Erythroblast (primary cell): ENCODE results near the gene RASD2.

ENCODE experiments used
- DNase-seq, 2 experiments: peaks; one replicate each; lab custom pipeline; 2025; lab: John Stamatoyannopoulos, UW
- GATA1 ChIP-seq: IDR thresholded peaks from 2 replicates; pipeline ENCODE4 v1.6.1; 2011; ENCODE audit warnings: low read depth, mild to moderate bottlenecking, control low read depth, low read length, moderate library complexity
- POLR2A ChIP-seq: IDR thresholded peaks from 2 replicates; pipeline ENCODE4 v1.6.1; 2011; ENCODE audit warnings: mild to moderate bottlenecking, low read length

RASD2 gene

DNA sequence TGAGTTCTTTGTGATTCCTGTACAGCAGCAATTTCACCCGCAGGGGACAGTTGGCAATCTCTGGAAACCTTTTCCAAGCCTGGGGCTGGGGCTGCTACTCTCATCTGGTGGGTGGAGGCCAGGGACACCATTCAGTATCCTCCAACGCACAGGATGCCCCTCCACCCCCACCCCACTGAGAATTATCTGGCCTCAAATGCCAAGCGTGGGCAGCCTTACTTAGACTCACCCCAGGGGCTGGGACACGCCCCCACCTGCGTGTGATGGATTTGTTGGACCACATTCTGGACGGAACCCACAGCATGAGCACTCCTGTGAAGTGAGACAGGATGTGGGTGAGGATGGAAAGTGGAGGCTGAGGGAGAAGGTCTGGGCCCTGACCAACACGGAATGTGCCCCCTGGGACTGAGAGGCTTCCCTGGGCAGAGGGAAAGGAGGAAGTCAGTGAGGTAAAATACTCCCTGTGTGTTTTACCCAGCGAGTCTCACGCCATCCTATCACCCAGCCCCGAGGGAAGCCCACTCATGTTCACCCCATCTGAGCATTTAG is 13.7 kb downstream of the RASD2 start:
- no peak for DNase-seq
- no peak for TF ChIP-seq POLR2A
- TF ChIP-seq GATA1, result no peak

DNA sequence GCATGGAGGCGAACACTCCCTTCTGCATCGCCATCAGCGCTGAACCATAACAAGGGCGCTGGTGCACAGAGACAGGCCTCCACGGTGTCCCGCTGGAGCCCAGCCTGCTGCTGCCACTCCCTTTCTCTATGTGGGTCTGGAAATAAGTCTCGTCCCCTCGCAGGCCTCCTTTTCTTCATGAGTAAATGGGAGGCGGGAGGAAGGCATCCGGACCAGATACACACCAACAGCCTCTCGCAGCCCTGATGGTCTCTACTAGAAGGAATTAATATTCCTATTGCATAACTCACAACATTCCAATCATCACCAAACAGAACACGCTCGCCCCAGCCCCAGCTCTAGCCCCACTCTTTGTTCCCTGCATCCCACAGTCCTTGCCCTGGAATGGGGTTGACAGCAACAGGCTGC is 14.9 kb downstream of the RASD2 start:
- no peak for DNase-seq
- no peak for TF ChIP-seq POLR2A
- TF ChIP-seq GATA1, result no peak

DNA sequence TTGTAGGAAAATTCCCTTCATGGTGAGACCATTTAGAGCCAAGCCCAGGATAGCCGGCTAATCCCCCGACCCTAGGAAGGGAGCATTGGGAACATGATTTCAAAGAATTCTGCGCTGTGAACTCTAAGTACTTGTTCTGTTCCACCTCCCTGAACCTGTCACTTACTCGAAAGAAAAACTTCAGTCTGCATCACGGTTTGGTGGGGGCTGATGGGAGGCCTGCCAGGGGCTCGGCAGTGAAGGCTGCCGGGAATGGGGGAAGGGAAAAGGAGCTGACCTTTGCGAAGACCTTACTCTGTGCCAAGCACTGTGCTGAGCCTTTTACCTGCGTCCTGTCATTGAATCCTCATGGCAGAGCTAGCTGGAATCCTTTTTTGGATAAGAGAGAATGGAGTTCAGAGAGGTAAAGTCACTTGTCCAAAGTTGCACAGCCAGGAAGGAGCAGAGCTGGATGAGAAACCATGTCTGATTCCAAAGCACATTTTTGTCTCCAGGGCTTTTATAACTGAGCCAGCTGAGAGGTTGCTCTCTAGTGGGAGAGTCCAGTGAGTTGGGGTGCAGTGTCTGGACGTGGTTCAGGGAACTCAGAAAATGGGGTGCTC is 15.4 kb downstream of the RASD2 start:
- DNase-seq, result no peak
- TF ChIP-seq POLR2A (no peak), GATA1 (no peak)

DNA sequence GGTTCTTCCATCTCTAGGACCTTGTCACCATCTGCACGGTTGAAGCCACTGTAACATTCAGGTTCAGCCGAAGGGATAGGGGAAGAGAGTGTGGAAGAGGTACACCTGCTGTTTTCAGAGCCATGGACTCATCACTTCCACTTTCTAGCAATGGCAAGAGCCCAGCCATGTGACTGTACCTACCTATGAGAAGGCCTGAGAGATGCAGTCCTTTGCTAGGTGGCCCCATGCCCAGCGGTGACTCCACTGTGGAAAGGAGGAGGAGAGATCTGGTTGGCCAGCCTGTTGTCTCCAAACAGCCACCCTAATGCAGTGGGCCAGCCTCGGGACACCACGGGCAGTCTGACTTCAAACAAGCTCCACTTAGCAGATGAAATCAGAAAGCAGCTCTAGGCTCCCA is 16.0 kb downstream of the RASD2 start:
- DNase-seq, result no peak
- TF ChIP-seq GATA1 (no peak), POLR2A (no peak)

DNA sequence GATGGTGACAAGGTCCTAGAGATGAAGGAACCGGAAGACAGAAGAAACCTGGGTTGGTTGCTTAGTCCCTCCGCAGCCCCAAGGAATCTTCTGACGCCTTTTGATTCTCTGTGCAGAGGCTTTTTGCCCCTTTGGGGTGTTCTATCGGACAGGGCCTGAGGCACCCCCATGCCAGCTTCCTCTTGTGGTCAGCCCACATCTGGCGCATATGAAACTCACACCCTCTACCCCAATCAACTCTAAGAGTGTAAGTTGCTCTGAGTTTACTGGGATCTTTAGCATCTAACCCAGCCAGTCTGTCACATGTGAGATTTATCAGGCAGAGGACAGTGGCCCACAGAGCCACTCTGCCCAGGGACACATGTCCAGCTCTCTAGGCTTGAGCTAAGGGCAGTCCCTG is 17.4 kb downstream of the RASD2 start:
- no peak for DNase-seq
- no peak for TF ChIP-seq POLR2A
- TF ChIP-seq GATA1, result no peak

DNA sequence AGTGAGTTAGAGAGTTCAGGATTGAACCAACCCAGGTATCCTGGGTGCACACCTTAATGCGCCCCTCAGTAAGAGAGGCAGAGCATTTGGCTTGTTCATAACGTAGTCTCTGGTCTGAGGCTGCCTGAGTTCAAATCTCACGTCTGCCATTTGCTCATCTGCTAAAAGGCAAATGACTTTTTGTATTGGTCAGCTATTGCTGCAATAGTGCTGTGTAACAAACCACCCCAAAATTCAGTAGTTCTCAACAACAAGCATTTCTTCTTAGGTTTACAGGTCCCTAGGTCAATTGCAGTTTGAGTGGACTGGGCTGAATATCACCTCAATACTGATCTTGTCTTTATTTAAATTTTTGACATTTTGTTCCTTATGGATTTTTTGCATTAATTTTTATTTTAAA is 18.1 kb downstream of the RASD2 start:
- no peak for DNase-seq
- TF ChIP-seq GATA1 (no peak), POLR2A (no peak)

DNA sequence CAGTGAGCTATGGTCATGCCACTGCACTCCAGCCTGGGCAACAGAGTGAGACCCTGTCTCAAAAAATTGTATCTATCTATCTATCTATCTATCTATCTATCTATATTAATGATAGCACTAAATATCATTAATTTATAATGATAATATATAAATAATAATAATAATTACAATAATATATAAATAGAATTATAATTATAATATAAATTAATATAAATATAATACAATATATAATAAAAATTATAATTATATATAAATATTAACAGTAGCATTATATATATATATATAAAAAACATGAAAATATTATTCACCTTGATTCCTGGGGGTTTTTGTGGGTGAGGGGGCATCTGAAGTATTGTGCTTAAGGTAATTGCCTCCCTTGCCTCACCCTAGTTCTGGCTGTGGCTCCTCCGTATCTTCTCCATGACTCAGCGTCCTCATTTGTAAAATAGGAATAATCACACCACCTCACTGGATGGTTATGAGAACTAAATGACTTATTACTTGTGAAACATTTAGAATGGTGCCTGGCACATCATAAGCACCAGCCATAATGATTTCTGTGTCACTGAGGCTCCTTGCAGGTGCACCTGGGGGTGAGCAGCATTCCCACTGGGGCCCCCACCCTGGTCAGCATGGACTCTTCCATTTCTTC is 18.8 kb downstream of the RASD2 start:
- DNase-seq, result no peak
- TF ChIP-seq POLR2A (no peak), GATA1 (no peak)

DNA sequence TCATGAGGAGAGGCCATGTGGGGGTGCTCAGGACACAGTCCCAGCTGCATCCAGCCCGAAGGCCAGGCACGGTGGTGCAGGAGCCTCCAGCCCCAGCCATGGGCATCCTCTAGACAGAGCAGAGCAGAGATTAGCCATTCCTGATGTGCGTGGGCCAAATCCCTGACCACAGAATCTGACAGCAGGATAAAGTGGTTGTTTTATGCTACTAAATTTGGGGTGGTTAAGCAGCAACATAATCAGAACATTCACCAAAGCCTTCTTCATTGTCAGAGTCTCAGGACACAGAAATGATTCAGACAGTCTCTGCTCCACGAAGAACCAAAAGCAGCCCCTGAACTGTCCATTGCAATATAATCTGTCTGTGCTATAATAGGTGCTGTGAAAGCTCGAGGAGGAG is 19.7 kb downstream of the RASD2 start:
- TF ChIP-seq GATA1 (no peak), POLR2A (no peak)
- no peak for DNase-seq

DNA sequence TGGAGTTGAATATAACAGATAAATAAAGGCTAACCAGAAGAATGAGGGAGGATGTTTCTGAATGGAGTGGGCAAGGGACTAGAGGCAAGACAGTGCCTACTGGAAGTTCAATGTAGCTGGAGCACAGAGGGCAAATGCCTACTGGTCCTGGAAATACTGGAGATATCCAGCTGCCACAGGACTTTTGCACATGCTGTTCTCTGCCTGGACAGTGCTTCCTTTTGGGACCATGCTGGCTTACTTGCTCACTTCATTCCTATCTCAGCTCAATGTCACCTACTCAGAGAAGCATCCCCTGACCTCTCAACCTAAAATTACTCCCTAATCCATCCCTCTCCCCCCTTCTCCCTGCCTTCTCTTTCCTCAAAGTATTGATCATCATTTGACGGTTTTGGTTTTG is 20.2 kb downstream of the RASD2 start:
- TF ChIP-seq POLR2A (no peak), GATA1 (no peak)
- DNase-seq, result no peak

DNA sequence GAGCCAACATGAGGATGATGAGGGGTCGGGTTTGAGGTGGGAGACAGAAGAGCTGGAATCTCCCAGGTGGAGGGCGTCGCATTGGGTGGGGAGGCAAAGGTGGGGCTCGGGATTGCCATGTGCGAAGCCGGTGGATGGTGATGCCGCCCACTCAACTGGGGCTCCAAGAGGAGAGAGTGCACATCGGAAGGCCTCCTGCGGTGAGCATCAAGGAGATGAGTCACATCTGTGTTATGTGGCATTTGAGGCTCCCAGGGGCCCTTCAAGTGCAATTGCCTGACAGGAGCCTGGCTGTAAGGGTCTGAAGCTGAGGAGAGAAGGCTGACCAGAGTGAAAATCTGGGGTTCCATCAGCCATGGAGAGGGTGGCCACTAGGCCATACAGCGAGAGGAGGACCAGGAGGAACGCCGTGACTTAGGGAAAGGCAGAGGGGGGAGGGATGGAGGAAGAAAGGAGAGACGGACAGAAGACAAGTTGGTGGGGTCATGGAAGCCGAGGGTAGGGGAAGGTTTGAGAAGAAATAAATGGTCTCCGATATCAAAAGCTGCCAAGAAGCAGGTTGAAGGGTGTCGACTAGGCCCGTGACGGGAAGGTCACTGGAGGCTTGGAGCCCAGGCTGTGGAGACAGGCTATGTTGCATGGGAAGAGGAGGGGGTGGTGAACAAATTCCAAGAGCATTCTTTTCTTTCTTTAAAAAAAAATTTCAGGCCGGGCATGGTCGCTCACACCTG is 21.3 kb downstream of the RASD2 start:
- DNase-seq, result no peak
- TF ChIP-seq GATA1, result no peak
- TF ChIP-seq POLR2A, result no peak

DNA sequence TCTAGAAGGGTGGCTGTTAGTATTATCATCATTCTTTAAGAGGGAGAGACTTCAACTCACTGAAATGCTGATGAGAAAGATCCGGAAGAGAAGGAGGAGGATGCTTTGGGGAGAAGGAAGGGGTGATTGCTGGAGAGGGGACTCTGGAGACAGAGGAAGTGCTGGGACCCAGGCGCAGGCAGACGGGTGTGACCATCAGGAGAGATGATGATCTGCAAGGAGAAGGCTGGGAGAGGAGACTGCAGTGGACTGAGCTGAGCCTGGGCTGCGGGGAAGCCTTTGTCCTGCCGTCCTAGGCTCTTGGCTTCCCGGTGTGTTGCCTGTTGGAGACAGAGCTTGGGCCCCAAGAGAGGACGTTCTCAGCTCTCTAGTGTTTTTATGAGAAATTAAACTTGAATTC is 22.6 kb downstream of the RASD2 start:
- DNase-seq, result no peak
- no peak for TF ChIP-seq GATA1
- TF ChIP-seq POLR2A, result no peak

DNA sequence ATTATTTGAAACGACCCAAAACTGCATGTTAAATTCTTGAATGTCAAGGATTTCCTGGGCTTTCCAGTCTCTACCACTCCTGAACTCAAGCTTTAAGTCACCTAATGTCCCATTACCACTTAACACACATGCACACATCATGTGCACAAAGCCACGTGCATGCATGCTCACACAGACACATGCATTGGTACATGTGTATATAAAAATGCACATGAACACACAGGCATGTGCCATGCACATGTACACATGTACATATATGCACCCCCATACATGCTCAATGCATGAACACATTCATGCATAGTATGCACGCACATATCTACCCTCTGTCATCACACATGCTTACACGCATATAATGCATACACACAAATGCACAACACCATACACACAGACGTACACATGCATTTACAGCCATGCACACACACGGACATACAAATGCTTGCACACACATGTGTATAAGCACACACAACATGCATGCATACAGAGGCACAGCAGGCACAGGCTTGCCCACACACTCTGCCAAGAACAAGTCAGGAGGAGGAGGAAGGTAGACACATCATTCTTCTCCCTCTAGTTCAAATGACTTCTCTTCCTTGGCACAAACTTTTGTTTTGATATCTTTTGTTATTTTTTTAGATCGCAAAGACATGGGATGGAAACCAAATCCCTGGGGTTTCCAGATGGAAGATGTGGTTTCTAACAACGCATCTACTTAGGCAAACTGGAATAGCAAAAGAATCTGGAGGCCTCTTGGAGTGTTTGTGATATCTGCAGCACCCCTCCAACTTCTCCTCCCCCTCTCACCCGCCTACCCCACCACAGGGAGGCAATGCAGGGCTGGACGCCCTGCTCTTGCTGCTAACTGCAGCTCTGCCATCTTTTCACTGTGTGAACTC is 24.6 kb downstream of the RASD2 start:
- DNase-seq, result no peak
- TF ChIP-seq POLR2A (no peak), GATA1 (no peak)

DNA sequence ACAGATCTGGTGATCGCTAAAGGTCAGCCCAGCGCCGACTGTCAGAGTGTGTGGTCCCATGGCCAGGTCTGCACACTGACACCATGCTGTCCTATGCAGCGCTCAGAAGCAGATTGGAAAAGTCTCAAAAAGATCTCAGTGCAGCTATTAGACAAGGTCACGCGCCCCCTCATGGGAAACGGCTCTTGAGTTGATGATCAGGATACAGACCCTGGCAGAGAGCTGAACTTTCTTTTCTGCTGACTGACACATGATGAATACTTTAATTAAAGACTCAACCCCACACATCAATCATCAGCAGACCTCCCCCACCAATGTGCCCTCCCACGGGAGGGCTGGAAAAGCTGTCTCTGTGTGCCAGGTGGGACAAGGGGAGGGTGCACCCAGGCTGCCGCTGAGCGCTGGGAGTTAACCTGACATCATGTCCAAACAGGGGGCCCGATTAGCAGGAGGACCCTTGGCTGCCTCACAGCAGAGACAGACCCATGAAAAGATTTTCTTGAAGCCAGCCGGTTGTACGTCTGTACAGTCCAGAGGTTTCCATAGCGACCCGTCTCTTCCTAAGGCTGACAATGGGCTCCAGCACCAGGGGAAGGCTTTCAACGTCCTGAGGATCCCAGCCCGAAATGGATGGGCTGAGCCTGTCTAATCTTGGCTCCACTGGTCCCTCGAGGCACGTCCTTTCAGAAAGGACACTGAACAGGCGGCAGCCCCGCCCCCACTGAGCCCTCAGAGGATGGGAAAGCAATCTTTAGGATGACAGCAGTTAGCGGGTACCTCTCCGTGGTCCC is 26.9 kb downstream of the RASD2 start:
- TF ChIP-seq GATA1, result no peak
- no peak for TF ChIP-seq POLR2A
- DNase-seq, result no peak
